Measurements from ENCODE around the gene CASP10. TPM values are rescaled to one million over a fixed set of nuclear protein-coding genes. Genes with fewer than 3 reads are reported as not detected.

Gene CASP10
- total and polyA plus RNA-seq, 2 of the 13 experiments (the other 11 are each of a cell fraction or from before 2014, with no cell fraction given): 22.2 to 23.8 TPM

- TF ChIP-seq ZBTB7B (CRISPR knock-in tag; IDR thresholded peaks at IDR 0.05) (no peak), TCF7 (IDR thresholded peaks at IDR 0.05; ENCODE audit: low read depth) (peak; percentile 49; the same call in 1 of the 2 replicates), ISL2 (CRISPR knock-in tag; IDR thresholded peaks at IDR 0.05) (0 out of 2 replicates have a peak, but pooled peaks have one; percentile 28), DNMT1 (CRISPR knock-in tag; IDR thresholded peaks at IDR 0.05) (no peak), HNF4G (IDR thresholded peaks at IDR 0.05; ENCODE audit: borderline replicate concordance, low read depth, low read length) (peak; percentile 43), HNF4G (CRISPR knock-in tag; IDR thresholded peaks at IDR 0.05; ENCODE audit: borderline replicate concordance, low read depth) (no peak), NCOR1 (IDR thresholded peaks at IDR 0.05; ENCODE audit: borderline replicate concordance, low read length) (peak; percentile 61; the same call in 1 of the 2 replicates), FOXA3 (CRISPR knock-in tag; IDR thresholded peaks at IDR 0.05) (0 out of 2 replicates have a peak, but pooled peaks have one; percentile 7), RBFOX2 (IDR thresholded peaks at IDR 0.05; ENCODE audit: low read depth, low read length) (no peak), PAXIP1 (CRISPR knock-in tag; conservative IDR thresholded peaks at IDR 0.05) (peak; percentile 78), MLXIP (CRISPR knock-in tag; IDR thresholded peaks at IDR 0.05; ENCODE audit: borderline replicate concordance) (no peak), HNF4A (CRISPR knock-in tag; IDR thresholded peaks at IDR 0.05) (peak; percentile 72), NFIC (IDR thresholded peaks at IDR 0.05; ENCODE audit: low read length) (peak; percentile 46; the same call in 1 of the 2 replicates), PBX2 (CRISPR knock-in tag; IDR thresholded peaks at IDR 0.05) (peak; percentile 50; the same call in 1 of the 2 replicates), HDAC6 (IDR thresholded peaks at IDR 0.05; ENCODE audit: low read depth, low read length) (no peak), CREB3 (CRISPR knock-in tag; IDR thresholded peaks at IDR 0.05) (no peak), HNRNPLL (IDR thresholded peaks at IDR 0.05; ENCODE audit: low read depth, low read length, poor library complexity, severe bottlenecking) (no peak), RXRB (CRISPR knock-in tag; IDR thresholded peaks at IDR 0.05; ENCODE audit: borderline replicate concordance) (0 out of 2 replicates have a peak, but pooled peaks have one; percentile 15), SALL1 (CRISPR knock-in tag; IDR thresholded peaks at IDR 0.05) (0 out of 2 replicates have a peak, but pooled peaks have one; percentile 34), ZNF777 (CRISPR knock-in tag; IDR thresholded peaks at IDR 0.05) (no peak), ARHGAP35 (CRISPR knock-in tag; IDR thresholded peaks at IDR 0.05; ENCODE audit: borderline replicate concordance) (no peak), MEF2D (CRISPR knock-in tag; IDR thresholded peaks at IDR 0.05) (0 out of 2 replicates have a peak, but pooled peaks have one; percentile 20), ZNF7 (CRISPR knock-in tag; IDR thresholded peaks at IDR 0.05) (no peak)
These were observed 12.4 kb downstream of the CASP10 start (continued) for GRCh38 chr2:201195331-201195730.

All from HepG2 (cell line).